AG04449 (cell line): ENCODE data around the gene KLHL26.

Experiments used
- CTCF ChIA-PET: fragments of 350-600 bp; formaldehyde crosslinking; extraction: SDS; loops from one replicate; lab custom pipeline; 2021; ENCODE audit warnings: antibody characterized with exemption; lab: Yijun Ruan, JAX
- POLR2A ChIA-PET: fragments of 400-600, 350-600 bp; formaldehyde crosslinking; extraction: SDS; loops from one replicate; lab custom pipeline; 2020; ENCODE audit warnings: antibody characterized with exemption, inconsistent platforms; lab: Yijun Ruan, JAX
- DNase-seq: peaks from one replicate; pipeline ENCODE4 v3.0.0-alpha.2; 2010; ENCODE audit warnings: low read depth, low spot score
- H3K4me3 ChIP-seq: 2 replicates; pipeline ENCODE4 v1.5.1; 2011; ENCODE audit warnings: low read depth, mild to moderate bottlenecking, control low read depth, low read length
- CTCF ChIP-seq: IDR thresholded peaks from one replicate; pipeline ENCODE4 v1.5.1; 2011; ENCODE audit warnings: mild to moderate bottlenecking, moderate library complexity, low read length, control low read depth, inconsistent platforms; ENCODE audit not compliant: insufficient read depth; ENCODE audit errors: missing control alignments

KLHL26 gene

DNA sequence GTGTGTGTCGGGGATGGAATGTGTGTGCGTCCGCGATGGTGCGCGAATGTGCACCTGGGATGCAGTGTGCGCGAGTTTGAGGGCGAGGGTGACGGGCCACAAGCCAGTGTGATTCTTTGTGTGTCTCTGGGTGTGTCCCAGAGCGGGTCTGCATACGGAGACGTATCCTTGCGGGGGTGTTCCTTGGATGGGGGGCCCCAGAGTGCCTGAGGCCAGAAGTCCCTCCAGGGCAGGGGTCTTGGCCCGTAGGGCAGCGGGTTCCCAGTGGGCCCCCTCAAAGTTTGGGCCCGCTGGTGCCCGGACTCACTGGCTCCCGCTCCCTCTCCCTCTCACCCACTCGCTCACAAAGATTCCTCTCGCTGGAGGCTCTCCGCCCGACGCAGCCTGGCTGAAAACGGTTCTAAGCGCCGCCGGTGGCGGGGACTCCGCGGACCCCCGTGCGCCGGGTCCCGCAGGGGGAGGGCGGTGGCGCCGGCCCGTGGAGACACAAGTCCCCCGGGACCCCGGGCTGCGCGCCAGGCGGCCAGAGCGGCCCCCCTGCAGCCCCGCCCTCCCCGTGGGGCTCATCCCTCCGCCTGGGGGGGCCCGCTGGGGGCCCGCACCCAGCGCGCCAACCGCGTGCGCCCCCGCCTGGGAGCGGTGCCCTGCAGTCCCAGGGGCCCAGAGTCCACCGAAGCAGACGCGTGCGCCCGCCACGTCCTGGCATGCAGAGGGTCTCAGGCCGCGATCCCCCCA is 31.1 kb upstream of the KLHL26 start:
- CTCF ChIA-PET = interaction anchor here (1.5 to 1.6 kb wide), 3 partner anchors 10 to 242 kb away, joined by 5 to 8 read pairs (median 8); no protein-coding TSS in a partner anchor

GRCh38 chr19:18606281-18607225 is 30.3 kb upstream of the KLHL26 start, which contains the start of gene CRLF1:
Gene CRLF1 (minus strand): TSS chr19:18606799. CDS start chr19:18606656, 143 bp downstream.
- ChIA-PET POLR2A (no interaction called here), CTCF (interaction anchor here (1.5 kb wide), 1 partner anchor 12 kb away, joined by 7 read pairs; no protein-coding TSS in a partner anchor)
- DNase-seq = no peak
- TF ChIP-seq CTCF = no peak
- H3K4me3 ChIP-seq = no peak within 1 kb of the TSS

More for the DNA sequence above, 31.1 kb upstream of the KLHL26 start:
- no peak for TF ChIP-seq CTCF
- POLR2A ChIA-PET = no interaction called here
- H3K4me3 ChIP-seq = no peak overlapping the region
- no peak for DNase-seq

- POLR2A ChIA-PET = no interaction called here
- no peak for DNase-seq
- CTCF ChIA-PET = interaction anchor here (1.5 kb wide), 1 partner anchor 13 kb away, joined by 7 read pairs; no protein-coding TSS in a partner anchor
- H3K4me3 ChIP-seq = no peak overlapping the region
- no peak for TF ChIP-seq CTCF
These were observed 29.4 kb upstream of the KLHL26 start for GRCh38 chr19:18607226-18608101.

- H3K4me3 ChIP-seq = no peak overlapping the region
- no peak for TF ChIP-seq CTCF
- ChIA-PET POLR2A (no interaction called here), CTCF (no interaction called here)
- no peak for DNase-seq
These were observed 28.6 kb upstream of the KLHL26 start for GRCh38 chr19:18608102-18608804.

- CTCF ChIA-PET = interaction anchor here (1.0 kb wide), 1 partner anchor 15 kb away, joined by 4 read pairs; no protein-coding TSS in a partner anchor
- POLR2A ChIA-PET = no interaction called here
- DNase-seq = no peak
- no peak for TF ChIP-seq CTCF
- no peak overlapping the region for H3K4me3 ChIP-seq
These were observed 27.8 kb upstream of the KLHL26 start for GRCh38 chr19:18608805-18609716.
